ENCODE measurements around the gene SLC25A29.
A peak's percentile ranks its signal among the peaks of the same experiment; 100 is the strongest.
"Not testable (repeated sequence)": the region's sequence is repeated elsewhere in the genome, so short reads cannot be mapped to it uniquely, and the experiment has no call there.

Gene SLC25A29

GRCh38 chr14:100309028-100309737 lies 2.9 kb upstream of the SLC25A29 start:
- DNase-seq: no peak

- not testable (repeated sequence) for DNase-seq
Measured at GRCh38 chr14:100308427-100308792, 2.2 kb upstream of the SLC25A29 start.

- no peak for DNase-seq
Measured at GRCh38 chr14:100307766-100308426, 1.7 kb upstream of the SLC25A29 start.

- DNase-seq: no peak
Measured at GRCh38 chr14:100306998-100307765, 938 bp upstream of the SLC25A29 start.

- peak; percentile 59 for DNase-seq
Measured at GRCh38 chr14:100305324-100306100, 732 bp downstream of the SLC25A29 start.

- peak; percentile 21 for DNase-seq
Measured at GRCh38 chr14:100304825-100305323, 1.4 kb downstream of the SLC25A29 start.

- no peak for DNase-seq
Measured at GRCh38 chr14:100303925-100304324, 2.3 kb downstream of the SLC25A29 start.

- DNase-seq: no peak
Measured at GRCh38 chr14:100303179-100303578, 3.1 kb downstream of the SLC25A29 start.

GRCh38 chr14:100302616-100303015 lies 3.6 kb downstream of the SLC25A29 start:
- no peak for DNase-seq

GRCh38 chr14:100299238-100299560 lies 7.0 kb downstream of the SLC25A29 start:
- DNase-seq: no peak

- DNase-seq: no peak
Measured at GRCh38 chr14:100298551-100299237, 7.5 kb downstream of the SLC25A29 start.

GRCh38 chr14:100297320-100298300 lies 8.6 kb downstream of the SLC25A29 start:
- DNase-seq: no peak

- DNase-seq: not testable (repeated sequence)
Measured at GRCh38 chr14:100296729-100297128, 9.5 kb downstream of the SLC25A29 start.

GRCh38 chr14:100296106-100296651 lies 10.1 kb downstream of the SLC25A29 start:
- no peak for DNase-seq

GRCh38 chr14:100295376-100296105 lies 10.7 kb downstream of the SLC25A29 start:
- no peak for DNase-seq

- DNase-seq: no peak
Measured at GRCh38 chr14:100294963-100295330, 11.3 kb downstream of the SLC25A29 start.

GRCh38 chr14:100294213-100294962 lies 11.9 kb downstream of the SLC25A29 start:
- DNase-seq: no peak

- DNase-seq: no peak
Measured at GRCh38 chr14:100293497-100294212, 12.6 kb downstream of the SLC25A29 start.

Data from CD4-positive, alpha-beta T cell treated with Interleukin-17A for 1 hour (primary cell).